GOT3 (cell line): Measurements from ENCODE around the gene GBGT1.

Experiments used
- DNase-seq: peaks from one replicate; lab custom pipeline; 2025; ENCODE audit warnings: mixed read lengths; lab: John Stamatoyannopoulos, UW

GBGT1 gene

DNA sequence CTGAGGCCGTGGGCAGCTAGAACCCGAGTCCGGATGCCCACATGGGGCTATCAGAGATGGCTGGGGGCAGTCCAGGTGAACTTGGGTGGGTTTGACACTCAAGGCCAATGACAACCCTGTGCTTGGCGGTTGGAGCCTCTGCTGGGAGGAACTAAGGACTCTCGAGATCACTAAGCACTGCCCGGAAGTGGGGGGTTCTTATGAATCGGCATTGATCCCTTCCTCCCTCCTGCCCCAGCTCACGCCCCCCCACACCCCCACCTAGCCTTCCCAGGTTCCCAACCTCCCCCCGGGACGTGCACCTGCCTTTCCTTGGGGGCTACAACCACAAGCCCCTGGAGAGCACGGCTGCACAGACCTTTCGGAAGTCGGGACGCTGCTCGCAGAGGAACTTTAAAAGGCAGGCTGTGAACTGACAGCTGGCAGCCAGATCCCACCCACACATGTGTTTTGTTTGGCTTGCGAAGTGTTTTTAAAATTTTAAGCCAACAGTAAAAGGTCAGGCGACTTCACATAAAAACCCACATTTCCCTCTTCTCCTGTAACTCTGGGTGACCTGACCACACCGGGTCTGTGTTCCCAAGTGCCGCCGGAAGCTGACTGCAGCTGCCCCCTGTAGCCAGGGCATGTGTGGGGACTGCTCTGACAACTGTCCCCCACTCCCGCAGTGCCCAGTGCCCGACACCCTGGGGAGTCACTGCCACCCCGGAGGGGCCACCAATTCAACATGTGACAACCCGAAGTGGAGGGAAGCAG is 37.6 kb downstream of the GBGT1 start:
- no peak for DNase-seq

DNA sequence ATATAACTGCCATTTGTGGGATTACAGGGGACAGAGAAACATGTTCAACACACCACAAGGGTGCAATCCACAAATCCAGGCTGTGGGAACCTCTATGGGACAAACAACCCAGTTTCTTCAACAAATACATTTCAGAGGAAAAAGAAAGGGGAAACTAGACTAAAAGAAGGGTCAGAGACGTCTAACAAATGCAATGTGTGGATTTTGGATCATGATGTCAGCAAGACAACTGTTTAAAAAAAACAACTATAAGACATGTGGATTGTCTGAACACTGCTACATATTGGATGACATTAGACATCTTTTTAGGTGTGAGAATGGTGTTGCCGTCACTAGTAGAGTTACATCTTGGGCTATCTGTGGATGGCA is 38.8 kb downstream of the GBGT1 start:
- DNase-seq: no peak

DNA sequence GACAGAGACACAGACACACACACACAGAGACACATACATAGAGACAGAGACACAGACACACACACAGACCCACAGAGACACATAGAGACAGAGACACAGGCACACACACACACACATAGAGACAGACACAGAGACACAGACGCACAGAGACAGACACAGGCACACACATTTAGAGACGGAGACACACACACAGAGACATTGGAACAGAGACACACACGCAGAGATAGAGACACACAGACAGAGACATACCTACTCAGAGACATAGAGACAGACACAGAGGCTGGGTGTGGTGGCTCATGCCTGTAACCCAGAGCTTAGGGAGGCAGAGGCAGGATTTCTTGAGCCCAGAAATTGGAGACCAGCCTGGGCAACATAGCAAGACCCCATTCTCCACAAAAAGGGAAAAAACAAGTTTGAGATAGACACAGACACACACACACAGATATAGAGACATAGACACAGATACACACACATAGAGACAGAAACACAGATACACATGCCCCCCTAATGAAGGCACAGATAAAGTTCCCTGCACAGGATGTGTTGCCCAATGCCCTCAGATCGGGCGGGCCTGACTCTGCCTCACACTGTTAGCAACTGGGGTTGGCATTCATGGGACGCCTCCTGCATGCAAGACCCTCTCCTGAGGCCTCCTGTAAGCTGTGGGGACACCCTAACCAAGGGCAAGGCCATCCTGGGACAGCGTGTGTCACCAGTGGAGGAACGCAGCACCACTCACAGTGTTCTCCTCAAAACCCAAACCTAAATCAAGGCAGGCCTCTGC is 39.4 kb downstream of the GBGT1 start:
- DNase-seq: no peak

DNA sequence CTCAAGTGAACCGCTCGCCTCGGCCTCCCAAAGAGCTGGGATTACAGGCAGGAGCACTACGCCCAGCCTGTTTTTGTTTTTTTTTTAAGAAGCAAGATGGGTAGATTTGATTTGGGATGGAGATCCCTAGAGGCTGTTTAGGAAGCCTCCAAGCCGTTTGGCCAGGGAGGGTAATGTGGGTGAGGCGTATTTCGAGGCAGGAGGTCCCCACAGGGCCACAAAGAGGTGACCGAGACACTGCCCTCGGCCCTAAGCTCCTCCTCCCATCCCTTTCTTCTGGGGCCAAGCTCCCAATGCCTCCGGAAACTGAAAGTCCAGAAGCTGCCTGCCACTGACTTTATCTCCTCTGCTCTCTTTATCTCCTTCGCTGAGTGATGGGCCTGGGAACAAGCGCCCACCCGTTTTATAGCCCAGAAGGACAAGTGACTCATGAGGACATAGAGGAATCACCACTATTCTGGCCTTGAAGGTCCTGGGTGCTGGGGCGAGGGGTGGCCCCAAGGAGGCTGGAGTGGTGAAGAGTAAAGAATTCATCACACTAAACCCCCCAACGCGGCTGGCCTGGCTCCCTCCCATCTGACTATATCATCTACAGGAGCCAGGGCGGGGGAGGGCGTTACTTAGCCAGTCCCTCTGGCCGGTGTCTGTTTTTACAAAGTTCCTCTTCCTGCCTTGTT is 40.6 kb downstream of the GBGT1 start:
- DNase-seq: no peak

DNA sequence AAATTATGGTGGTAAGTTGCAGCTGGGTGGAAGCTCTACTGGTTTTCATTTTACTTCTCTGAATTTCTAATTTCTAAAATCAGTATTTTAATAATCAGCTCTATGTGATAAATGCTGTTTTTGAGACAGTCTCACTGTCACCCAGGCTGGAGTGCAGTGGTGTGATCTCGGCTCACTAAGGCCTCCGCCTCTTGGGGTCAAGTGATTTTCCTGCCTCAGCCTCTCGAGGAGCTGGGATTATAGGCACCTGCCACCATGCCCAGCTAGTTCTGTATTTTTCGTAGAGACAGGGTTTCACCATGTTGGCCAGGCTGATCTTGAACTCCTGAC is 41.1 kb downstream of the GBGT1 start:
- no peak for DNase-seq

DNA sequence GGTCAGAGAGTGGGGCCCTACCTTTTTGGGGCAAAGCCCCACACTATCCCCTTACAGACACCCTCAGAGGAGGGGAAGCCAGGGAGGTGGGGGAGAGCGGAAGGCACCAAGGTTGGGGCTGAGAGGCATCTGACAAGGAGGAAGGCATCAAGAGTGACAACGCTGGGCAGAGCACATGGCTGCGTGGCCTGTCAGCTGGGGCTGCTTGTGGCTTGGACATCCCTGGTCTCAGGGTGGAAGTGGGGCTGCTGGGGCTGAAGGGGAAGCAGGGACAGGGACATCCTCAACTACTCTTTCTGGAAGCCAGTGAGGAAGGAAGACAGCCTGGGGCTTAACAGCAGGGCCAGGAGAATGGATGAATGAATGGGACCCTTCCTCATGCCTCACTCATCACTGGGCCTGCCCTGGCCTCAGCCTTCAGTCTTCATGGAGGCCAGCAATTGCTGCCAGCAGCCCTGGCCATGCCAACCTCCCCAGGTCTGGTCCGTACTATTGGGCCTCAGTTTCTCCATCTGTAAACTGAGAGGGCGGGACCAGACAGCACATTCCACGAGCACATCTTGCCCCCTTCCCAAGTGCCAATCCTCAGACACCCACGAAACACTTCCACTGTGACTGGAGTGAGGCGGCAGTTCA is 41.7 kb downstream of the GBGT1 start:
- no peak for DNase-seq

DNA sequence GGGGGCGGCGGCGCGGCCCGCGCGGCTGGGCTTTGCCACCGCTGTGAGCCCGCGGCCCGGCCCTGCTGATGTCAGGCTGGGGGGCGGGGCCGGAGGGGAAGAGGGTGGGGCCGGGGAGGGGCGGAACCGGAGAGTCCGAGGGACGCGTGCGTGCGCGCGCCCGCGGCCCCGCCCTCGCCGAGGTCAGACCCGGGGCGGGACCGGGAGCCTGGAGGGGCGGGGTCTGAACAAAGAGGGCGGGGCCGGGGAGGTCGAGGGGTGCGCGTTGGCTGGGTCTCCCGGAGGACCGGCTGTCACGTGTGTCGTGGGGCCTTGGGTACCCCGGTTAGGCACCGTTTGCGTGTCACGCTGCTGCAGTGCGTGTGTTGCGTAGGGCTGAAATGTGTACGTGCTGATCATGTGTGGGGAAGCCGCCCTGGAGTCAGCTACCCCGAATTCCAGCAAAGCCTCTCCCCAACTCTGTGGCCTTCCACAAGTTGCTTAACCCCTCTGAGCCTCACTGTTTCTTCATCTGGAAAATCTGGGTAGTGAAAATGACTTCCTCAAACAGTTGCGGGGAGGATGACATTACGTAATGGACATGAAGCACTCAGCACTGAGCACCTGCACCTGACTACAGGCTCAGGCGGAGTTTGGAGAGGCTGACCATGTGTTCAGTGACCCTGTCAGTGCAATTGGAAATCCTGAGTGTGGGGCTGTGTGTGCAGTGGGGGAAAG is 42.4 kb downstream of the GBGT1 start, which contains the start of gene RALGDS:
Gene RALGDS (minus strand): TSS at position 43 of the 717 bp plus-strand sequence. CDS start 86 bp downstream, outside the sequence.
- peak; percentile 57 for DNase-seq

DNA sequence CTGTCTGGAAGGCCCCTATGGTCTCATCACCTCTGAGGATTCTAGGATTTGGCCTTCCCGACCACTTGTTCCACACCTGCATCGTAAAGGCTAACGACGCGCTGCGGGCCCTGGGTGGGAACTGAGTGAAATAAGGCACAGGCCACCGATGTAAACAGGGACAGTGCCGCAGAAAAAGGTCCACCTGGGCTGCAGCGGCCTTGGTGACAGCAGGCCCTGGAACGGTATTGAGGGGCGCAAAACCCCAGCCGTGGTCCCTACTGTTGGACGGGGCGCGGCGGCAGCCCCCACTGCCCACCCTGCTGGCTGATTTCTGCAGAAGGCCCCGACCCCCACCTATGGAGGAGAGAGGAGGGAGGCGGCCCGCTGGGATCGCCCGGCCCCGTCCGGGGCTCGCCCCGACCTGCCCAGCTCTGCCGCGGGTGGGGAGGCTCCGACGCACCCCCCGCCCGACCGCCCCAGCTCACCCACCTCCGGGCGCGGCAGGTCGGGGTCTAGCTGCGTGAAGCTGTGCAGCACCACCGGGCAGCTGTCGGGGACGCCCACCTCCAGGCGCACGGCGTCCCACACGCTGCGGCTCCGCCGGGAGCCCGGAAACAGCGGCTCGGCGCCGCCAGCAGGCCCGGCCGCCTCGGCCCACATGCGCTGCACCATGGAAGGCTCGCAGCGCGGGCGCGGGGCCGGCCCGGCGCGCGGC is 43.1 kb downstream of the GBGT1 start:
- DNase-seq: no peak

DNA sequence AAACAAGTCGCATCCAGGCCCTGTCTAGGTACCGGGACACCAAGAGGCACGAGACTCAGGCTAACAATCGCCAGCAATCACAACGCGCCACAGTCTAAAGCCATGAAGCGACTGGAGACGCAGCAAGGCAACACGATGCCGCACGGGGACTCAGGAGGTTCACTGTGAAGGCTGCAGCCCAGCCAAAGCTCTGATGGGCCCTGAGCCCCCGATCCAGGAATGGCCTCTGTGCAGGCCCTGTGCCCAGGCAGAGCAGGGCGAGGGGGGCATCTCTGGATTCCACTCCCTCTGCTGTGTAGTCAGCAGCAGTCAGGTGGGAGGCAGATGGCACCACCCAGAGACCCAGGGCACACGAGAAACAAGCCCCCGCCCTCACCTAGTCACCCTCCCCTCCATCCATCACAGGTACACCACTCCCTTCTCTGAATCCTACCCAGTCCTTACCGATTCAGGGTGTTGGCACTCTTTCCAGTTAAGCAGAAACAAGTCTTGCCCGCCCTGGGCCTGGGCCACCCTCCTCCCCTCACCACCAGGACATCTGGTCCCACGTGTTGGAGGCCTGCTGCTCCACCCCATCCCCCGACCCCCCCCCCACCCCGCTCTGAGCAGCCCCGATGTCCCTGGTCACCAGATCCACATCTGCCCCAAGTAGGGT is 43.7 kb downstream of the GBGT1 start:
- no peak for DNase-seq

DNA sequence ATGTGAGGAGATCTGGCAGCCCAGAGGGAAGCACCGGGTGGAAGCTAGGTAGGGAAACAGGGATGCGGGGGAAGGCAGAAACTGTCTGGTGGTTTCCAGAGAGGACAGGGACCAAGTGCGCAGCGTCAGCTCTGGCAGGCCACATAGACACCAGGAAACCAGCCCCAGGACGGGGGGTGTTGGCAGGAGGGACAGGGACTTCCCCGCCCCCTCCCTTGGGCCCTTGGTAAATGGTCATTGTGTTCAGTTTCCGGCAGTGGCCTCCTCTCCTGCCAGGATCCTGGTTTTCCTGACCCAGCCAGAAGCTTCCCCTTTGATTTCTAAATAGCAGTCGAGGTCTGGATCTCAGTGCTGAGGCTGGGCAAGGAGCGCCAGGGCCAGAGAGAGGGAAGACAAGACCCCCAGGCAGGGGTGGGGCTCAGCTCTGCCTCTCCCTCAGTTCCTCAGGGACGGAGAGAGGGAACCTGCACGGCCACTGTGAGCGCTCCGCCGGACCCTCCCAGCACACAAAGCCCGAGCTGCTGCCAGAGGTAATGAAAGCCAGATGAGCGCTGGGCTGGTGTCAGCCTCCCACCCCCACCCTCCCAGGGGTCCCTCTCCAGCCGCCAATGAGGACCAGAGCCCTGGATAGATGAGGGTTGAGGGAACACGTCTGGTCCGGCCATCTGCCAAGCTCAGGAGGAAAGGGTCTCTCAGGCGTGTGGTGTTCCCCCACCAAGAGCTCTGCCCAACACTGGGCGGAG is 44.4 kb downstream of the GBGT1 start:
- DNase-seq: no peak

DNA sequence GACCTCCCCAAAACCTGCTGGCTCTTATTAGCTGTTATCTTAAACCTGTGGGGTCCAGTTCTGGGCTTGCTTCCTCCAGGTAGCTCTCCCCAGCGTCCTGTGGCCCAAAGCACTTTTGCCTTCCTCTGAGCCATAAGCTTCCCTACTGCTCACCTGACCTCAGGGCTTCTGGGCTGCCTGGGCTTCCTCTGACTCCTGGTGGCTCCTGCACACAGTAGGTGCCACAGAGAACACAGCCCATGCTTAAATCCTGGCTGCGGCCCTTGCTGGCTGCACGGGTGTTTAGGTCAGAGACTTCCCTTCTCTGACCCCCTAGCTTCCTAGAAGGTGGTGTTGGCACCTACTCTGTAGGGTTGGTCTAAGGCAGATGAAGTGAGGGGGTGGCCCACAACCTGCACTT is 45.1 kb downstream of the GBGT1 start:
- no peak for DNase-seq

DNA sequence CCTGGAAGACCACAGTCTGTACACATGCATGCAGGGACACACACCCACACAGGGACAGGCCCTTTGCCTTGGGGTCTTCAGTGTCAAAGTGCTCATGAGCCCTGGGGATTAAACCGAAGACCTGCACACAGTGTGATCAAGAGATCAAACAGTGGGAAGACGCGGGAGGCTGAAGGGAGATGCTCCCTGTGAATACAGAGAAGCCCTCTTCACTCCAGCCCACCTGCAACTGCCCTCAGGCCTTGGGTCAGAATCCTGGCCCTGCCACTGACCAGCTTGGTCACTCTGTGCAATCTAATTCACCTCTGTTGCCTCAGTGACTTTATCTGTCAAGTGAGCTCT is 45.6 kb downstream of the GBGT1 start:
- DNase-seq: no peak

DNA sequence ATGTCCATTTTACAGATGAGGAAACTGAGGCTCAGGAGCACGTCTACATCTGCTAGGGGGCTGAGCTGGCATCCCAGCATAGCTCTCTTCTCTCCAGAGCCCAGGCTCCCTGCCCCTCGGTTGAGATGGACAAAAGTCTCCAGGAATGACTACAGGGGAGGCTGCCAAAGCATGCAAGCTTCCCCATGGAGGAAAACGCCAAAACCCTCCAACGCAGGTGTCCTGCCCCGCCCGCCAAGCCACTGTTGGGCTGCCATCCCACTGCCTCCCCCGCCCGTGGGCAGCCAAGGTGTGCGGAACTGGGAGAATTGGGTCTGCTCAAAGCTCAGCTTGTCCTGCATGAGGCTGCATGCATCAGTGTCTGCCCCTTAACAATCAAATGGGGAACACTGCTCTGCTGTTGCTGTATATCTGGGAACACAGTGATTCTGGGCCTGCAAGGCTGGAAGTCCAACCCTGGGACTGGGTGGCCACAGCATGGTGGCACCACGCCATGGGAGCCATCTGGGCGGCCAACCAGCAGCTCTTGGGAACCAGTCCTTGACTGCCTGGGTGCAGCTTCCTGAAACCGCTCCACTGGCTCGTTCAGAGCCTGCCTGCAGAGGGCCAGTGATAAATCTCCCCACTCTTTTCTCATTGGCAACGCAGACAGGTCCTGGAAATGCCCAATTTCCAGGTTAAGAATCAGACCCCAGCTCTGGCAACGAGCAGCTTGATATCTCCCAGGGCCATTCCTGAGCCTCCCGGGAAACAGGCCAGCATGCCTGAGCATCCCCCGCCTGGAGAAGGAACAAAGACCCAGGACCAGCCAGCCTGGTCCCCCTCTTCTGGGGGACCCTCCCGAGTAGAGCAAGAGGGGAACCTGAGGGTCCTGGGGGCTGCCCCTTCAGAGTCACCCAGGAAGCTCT is 46.2 kb downstream of the GBGT1 start:
- DNase-seq: no peak

DNA sequence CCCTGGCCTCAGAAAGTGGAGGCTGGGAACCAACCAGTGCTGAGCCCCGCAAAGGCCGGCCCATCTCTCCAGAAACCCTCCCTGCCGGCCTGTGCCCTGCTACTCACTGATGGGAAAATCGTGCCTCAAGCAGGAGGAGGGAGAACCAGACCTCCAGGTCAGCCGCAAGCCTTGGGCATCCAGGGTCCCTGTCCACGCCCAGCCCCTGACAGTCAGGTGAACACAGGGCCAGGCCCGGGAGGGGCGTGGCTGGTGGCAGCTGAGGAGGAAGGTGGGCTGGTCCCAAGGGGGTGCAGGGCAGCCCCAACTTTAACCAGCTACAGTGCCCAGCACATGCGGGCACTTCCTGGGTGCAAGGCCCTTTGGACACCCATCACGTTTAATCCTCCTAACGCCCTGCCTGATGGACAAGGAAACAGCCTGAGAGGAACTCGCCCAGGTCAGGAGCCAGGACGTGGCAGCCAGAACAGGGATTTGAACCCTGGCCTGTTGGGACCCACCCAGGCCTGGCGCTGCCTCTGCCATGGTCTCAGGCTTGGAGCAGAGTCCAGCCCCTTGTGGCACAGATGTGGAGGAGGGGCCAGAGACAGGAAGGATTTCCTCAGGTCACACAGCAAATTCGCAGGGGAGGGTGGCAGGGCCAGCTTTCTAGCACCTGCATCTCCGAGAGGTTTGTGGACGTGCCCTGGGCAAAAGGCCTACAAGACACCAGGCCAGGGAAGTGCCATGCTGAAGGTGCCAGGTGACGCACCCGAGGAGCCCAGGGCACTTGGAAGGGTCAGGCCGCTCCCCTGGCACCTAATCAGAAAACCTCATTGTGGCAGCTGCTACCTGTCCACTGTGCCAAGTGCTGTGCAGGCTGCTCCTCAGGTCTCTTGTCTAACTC is 47.1 kb downstream of the GBGT1 start:
- no peak for DNase-seq

DNA sequence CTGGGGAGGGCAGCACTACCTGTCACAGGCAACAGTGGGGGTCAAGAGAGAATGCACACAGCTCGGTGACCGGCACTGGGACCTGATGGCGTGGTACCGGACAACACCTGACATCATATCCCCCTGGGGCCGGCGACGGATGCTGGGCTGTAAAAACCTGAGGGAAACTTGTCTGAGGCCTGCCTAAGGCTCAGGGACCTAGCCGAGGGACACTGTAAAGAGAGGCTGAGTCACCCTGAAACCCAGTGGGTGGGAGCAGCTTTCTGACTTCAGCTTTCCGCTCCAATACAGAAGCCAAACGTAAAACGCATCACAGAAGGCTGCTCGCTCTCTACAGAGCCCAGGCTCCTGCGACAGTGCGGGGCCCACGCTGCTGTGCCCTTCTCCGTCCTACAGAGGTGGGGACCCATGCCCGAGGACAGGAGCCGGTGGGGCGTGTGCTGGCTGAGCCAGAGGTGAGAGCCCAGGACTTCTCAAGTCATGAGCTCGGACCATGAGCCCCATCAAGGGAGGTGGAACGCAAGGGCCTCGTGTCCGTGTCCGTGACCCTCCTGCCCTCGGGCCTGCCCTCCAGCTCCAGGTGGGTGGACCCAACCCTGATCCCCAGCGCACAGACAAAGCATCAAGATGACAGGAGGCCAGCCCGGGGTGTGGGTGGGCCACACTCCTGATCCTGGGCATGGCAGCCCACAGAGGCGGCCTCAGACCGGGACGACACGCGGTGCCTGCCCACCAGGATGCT is 47.9 kb downstream of the GBGT1 start:
- DNase-seq: no peak

DNA sequence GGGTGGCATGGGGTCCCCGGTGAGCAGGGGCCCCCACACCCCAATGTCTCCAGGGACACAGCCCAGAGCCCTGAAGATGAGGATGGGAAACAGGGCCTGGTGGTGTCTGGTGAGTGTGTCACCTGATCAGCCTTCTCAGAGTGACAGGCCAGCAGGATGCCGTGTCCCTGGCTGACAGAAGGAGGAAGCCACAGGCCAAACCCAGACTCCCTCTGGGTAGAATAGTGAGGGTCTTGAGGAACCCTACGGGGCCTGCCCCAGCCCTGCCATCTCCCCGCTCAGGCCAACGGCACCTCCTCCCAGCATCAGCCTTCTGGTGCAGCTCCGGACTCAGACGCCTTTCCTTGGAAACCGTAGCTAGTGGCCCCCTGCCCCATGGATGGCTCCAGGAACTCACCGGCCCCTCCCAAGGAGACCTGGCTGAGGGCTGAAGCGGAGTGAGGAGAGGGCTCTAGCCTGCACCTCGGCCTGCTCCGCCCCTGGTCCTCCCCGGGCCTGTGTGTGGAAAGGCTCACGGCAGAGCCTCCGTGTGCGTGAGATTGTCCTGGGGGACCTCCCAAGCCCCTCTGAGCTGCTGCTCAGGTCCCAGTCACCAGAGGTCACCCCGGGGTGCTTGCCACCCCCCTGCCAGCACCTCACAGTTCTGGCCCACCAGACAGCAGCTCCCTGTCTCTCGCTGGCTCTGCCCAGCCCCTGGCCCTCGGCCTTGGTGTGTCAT is 48.7 kb downstream of the GBGT1 start:
- DNase-seq: no peak
